ENCODE results near the gene DNAJB6.

- TF ChIP-seq CTCF (IDR thresholded peaks at IDR 0.05) (no peak), POLR2A (IDR thresholded peaks at IDR 0.05) (no peak)
Measured at GRCh38 chr7:157408258-157409101, 71.7 kb downstream of the DNAJB6 start.

Data from uterus (tissue), 2 donors.